ENCODE measurements around the gene PROSER3.

Gene PROSER3

GRCh38 chr19:35750167-35750566 lies 7.8 kb upstream of the PROSER3 start:
- TF ChIP-seq POLR2A (IDR thresholded peaks at IDR 0.05; ENCODE audit: extremely low read depth, insufficient read length) (no peak), CTCF (IDR thresholded peaks at IDR 0.05; ENCODE audit: low read depth, low read length) (no peak), MYC (IDR thresholded peaks at IDR 0.05; ENCODE audit: low read depth, low read length) (no peak)
- TF ChIP-seq, protein P1, sequence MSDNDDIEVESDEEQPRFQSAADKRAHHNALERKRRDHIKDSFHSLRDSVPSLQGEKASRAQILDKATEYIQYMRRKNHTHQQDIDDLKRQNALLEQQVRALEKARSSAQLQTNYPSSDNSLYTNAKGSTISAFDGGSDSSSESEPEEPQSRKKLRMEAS (IDR thresholded peaks at IDR 0.05; ENCODE audit: low read depth, low read length): no peak
- DNase-seq (ENCODE audit: low read depth): no peak
- no peak overlapping the region for H3K4me3 ChIP-seq (ENCODE audit: low read depth, low read length)

DNA sequence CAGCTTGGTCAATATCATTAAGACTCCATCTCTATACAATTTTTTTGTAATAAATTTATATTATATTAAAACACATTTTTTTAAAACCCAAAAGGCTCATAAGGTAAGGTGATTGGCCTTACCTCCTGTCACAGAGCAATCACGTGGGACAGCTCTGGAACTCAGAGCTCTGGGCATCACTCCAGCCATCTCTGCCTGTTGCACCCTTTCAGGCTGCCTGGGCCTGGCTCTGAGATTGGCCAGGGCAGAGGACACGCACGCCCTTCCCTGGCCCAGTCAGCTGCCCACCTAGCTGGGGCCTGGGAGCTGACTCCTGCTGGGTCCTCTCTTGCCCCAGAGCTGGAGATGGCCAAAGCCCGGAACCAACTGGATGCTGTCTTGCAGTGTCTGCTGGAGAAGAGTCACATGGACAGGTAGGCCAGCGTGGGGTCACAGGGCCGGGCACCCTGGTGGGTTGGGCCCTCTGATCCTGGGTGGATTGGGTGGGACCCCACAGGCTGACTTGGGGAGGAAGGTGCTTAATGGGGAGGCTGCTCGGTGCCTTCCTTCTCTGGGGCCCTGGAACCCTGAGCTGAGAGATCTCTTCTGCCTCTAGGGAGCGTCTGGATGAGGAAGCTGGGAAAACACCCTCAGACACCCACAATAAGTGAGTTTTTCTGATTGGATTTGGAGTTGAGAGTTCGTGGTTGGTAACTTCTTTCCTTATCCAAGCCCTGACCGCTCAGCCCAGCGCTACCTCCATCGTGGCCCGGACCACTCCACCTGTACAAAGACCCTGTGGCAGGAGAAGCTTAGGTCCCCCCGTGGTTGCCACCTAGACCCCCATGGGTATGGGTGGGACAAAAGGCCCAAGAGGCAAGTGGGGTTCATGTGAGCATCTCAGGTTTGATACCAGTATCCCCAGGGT lies 5.9 kb upstream of the PROSER3 start:
- H3K4me3 ChIP-seq (ENCODE audit: low read depth, low read length): no peak overlapping the region
- no peak for DNase-seq (ENCODE audit: low read depth)
- TF ChIP-seq POLR2A (IDR thresholded peaks at IDR 0.05; ENCODE audit: extremely low read depth, insufficient read length) (no peak), CTCF (IDR thresholded peaks at IDR 0.05; ENCODE audit: low read depth, low read length) (no peak), MYC (IDR thresholded peaks at IDR 0.05; ENCODE audit: low read depth, low read length) (no peak)
- TF ChIP-seq, protein P1 (IDR thresholded peaks at IDR 0.05; ENCODE audit: low read depth, low read length): no peak

DNA sequence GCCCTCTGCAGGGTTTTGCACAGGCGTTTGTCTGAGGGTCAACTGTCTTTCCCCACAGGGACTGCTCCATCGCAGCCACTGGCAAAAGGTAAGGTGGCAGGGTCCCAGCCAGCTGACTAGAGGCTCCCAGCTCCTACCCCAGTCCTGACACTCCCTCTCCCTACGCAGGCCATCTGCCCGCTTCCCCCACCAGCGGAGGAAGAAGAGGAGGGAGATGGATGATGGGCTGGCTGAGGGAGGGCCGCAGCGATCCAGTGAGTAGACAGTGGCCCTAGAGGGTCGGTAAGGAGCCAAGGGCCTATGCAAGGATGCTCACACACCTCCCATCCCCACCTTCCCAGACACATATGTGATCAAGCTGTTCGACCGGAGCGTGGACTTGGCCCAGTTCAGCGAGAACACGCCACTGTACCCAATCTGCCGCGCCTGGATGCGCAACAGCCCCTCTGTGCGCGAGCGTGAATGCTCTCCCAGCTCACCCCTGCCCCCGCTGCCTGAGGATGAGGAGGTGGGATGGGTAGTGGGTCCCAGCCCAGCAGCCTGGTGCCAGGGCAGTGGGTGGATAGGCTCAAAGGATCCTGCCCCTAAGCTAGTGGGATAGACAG lies 5.1 kb upstream of the PROSER3 start:
- TF ChIP-seq MYC (IDR thresholded peaks at IDR 0.05; ENCODE audit: low read depth, low read length): no peak
- no peak for TF ChIP-seq CTCF (IDR thresholded peaks at IDR 0.05; ENCODE audit: low read depth, low read length)
- TF ChIP-seq POLR2A (IDR thresholded peaks at IDR 0.05; ENCODE audit: extremely low read depth, insufficient read length): no peak
- TF ChIP-seq, protein P1 (IDR thresholded peaks at IDR 0.05; ENCODE audit: low read depth, low read length): no peak
- H3K4me3 ChIP-seq (ENCODE audit: low read depth, low read length): no peak overlapping the region
- no peak for DNase-seq (ENCODE audit: low read depth)

- DNase-seq (ENCODE audit: low read depth): no peak
- H3K4me3 ChIP-seq (ENCODE audit: low read depth, low read length): no peak overlapping the region
- TF ChIP-seq, protein P1 (IDR thresholded peaks at IDR 0.05; ENCODE audit: low read depth, low read length): no peak
- TF ChIP-seq POLR2A (IDR thresholded peaks at IDR 0.05; ENCODE audit: extremely low read depth, insufficient read length) (no peak), MYC (IDR thresholded peaks at IDR 0.05; ENCODE audit: low read depth, low read length) (no peak), CTCF (IDR thresholded peaks at IDR 0.05; ENCODE audit: low read depth, low read length) (no peak)
Observed at GRCh38 chr19:35753634-35754369, 4.2 kb upstream of the PROSER3 start.

GRCh38 chr19:35754370-35755130 lies 3.4 kb upstream of the PROSER3 start:
- no peak for DNase-seq (ENCODE audit: low read depth)
- H3K4me3 ChIP-seq (ENCODE audit: low read depth, low read length): no peak overlapping the region
- TF ChIP-seq MYC (IDR thresholded peaks at IDR 0.05; ENCODE audit: low read depth, low read length) (no peak), CTCF (IDR thresholded peaks at IDR 0.05; ENCODE audit: low read depth, low read length) (no peak), POLR2A (IDR thresholded peaks at IDR 0.05; ENCODE audit: extremely low read depth, insufficient read length) (no peak)
- TF ChIP-seq, protein P1 (IDR thresholded peaks at IDR 0.05; ENCODE audit: low read depth, low read length): no peak

All from NB4 (cell line).